BE2C (cell line): Measurements from ENCODE around the gene MINDY4.
"Not testable (repeated sequence)": the region's sequence is repeated elsewhere in the genome, so short reads cannot be mapped to it uniquely, and the experiment has no call there.

ENCODE experiments used
- DNase-seq: peaks from one replicate; pipeline ENCODE4 v3.0.0-alpha.2; 2020
- H3K27me3 ChIP-seq: fragments of 250-450 bp; sonication (Bioruptor Pico); 2 replicates; pipeline ENCODE4 v1.5.1; 2020; ENCODE audit warnings: mild to moderate bottlenecking
- H3K36me3 ChIP-seq: fragments of 250-450 bp; sonication (Bioruptor Pico); 2 replicates; pipeline ENCODE4 v1.5.1; 2020; ENCODE audit warnings: mild to moderate bottlenecking
- H3K4me1 ChIP-seq: fragments of 250-450 bp; sonication (Bioruptor Pico); 2 replicates; pipeline ENCODE4 v1.5.1; 2020
- H3K4me3 ChIP-seq: 2 replicates; pipeline ENCODE4 v1.5.1; 2011; ENCODE audit warnings: low read depth, low read length
- H3K9me3 ChIP-seq: fragments of 250-450 bp; sonication (Bioruptor Pico); 2 replicates; pipeline ENCODE4 v1.5.1; 2020
- TF ChIP-seq, protein P1 (sequence below): IDR thresholded peaks from 2 replicates; pipeline ENCODE4 v1.5.1; 2012; ENCODE audit warnings: mild to moderate bottlenecking, low read depth, low read length

Gene MINDY4

DNA sequence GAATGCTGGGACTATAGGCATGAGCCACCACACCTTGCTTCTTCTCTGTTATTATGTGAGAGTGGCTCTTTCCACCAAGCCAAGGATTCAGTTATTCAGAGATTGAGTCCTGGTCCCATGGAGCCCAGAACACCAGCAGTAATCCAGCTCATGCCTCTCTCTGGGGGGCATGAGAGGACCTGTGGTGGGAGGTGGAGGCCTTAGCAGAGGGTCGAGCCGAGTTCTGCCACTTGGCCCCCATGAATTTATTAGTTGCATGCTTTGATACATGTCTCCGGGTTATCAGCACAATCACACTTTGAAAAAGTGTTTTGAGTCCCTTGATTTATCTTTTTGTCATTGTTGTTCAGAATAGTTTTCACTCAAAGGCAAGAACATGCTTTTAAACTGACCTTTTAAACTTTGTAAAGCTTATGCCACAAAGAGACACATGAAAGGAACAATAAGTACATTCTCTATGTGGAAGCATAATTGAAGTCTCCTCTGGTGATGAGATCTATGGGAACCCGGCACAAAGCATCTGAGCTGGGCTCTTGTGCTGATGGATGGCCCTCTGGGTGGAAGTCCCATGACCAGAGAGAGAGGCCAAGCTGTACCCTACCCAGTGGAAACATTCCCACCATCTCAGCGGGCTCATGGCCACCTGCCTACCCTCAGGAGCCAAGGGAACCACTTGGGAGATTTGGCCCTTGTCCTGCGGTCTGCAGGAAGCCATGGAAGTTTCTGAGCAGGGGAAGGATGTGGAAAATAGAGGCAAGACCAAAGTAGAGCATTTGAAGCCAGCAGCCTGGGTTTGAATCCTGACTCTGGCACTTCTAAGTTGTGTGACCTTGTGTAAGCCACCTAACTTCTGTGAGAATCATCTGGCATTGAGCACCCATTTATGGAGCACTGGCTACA is 53.9 kb downstream of the MINDY4 start:
- Histone ChIP-seq H3K4me1 (no peaks in the 10 kb centered on the region), H3K4me3 (no peak overlapping the region), H3K27me3 (no peaks in the 10 kb centered on the region), H3K36me3 (no peaks in the 10 kb centered on the region), H3K9me3 (no peaks in the 10 kb centered on the region)
- no peak for DNase-seq
- TF ChIP-seq, protein P1, sequence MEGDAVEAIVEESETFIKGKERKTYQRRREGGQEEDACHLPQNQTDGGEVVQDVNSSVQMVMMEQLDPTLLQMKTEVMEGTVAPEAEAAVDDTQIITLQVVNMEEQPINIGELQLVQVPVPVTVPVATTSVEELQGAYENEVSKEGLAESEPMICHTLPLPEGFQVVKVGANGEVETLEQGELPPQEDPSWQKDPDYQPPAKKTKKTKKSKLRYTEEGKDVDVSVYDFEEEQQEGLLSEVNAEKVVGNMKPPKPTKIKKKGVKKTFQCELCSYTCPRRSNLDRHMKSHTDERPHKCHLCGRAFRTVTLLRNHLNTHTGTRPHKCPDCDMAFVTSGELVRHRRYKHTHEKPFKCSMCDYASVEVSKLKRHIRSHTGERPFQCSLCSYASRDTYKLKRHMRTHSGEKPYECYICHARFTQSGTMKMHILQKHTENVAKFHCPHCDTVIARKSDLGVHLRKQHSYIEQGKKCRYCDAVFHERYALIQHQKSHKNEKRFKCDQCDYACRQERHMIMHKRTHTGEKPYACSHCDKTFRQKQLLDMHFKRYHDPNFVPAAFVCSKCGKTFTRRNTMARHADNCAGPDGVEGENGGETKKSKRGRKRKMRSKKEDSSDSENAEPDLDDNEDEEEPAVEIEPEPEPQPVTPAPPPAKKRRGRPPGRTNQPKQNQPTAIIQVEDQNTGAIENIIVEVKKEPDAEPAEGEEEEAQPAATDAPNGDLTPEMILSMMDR, result no peak

- Histone ChIP-seq H3K27me3 (no peaks in the 10 kb centered on the region), H3K9me3 (no peaks in the 10 kb centered on the region), H3K36me3 (no peaks in the 10 kb centered on the region), H3K4me1 (no peaks in the 10 kb centered on the region), H3K4me3 (no peak overlapping the region)
- no peak for DNase-seq
- TF ChIP-seq, protein P1, result no peak
Measured at GRCh38 chr7:30826181-30826580, 55.0 kb downstream of the MINDY4 start.

DNA sequence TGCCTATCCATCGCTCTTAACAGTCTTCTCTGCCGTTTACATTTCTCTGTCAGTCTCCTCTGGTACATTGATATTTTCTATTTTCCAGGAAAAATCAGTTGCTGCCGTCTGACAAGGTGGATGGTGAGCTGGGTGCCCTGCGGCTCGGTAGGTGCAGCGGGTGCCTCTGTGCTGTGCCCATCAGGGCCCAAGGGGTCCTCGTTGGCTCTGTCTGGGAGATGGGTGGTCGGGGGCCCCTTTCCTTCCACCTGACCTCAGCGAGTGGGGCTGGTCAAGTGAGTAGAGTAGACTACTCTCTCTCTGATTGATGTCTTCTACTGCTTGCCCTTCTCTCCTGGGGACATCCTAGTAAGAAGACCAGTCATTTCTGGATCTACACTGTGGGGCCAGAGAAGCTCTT is 57.4 kb downstream of the MINDY4 start:
- Histone ChIP-seq H3K36me3 (no peaks in the 10 kb centered on the region), H3K27me3 (no peaks in the 10 kb centered on the region), H3K9me3 (0 out of 2 replicates have a peak, but pooled peaks cover 3% of the 10 kb centered on the region), H3K4me1 (no peaks in the 10 kb centered on the region), H3K4me3 (no peak overlapping the region)
- TF ChIP-seq, protein P1, result no peak
- no peak for DNase-seq

DNA sequence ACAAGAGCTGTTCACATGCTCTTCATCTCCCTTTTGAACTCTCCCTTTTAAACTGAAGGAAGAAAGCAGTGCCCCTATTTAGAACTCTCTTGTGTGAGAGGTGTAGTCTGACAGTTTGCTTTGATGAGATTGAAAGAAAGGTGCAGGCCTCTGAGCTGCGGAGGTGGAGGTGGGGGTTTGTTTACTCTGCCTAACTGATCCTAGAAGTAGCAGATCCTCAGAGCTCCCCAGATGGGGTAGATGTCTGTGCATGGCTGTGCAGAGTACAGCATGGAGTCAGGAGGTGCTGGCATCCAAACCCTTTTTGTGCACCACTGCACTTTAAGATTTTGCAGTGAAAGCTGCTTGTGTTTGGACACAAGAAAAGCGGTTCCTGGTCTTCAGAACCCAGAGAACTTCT is 58.3 kb downstream of the MINDY4 start:
- Histone ChIP-seq H3K27me3 (no peaks in the 10 kb centered on the region), H3K4me3 (no peak overlapping the region), H3K4me1 (no peaks in the 10 kb centered on the region), H3K9me3 (peaks cover 6% of the 10 kb centered on the region; the same call in 1 of the 2 replicates), H3K36me3 (peaks cover 3% of the 10 kb centered on the region; the same call in 1 of the 2 replicates)
- TF ChIP-seq, protein P1, result no peak
- no peak for DNase-seq

DNA sequence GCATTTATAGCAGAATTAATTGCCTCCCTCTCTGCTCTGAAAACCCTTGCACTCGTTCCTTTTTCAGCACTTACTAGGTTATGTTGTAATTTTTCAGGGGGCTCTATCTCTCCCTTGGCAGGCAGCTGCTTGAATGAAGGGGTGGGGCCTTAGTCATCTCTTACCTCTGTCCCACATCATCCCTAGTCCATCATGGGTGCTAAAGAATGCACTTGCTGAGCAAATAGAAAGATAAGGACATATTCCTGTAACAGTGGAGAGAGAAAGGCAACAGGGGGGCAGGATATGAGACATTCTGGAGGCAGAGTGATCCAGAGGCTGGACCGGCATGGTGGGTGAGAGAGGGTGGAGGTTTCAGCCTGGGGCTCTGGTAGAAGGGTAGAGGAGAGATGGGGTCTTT is 60.0 kb downstream of the MINDY4 start:
- TF ChIP-seq, protein P1, result no peak
- no peaks in the 10 kb centered on the region for H3K27me3 ChIP-seq
- no peaks in the 10 kb centered on the region for H3K4me1 ChIP-seq
- peaks cover 6% of the 10 kb centered on the region; the same call in 1 of the 2 replicates for H3K9me3 ChIP-seq
- no peak for DNase-seq
- H3K4me3 ChIP-seq, result no peak overlapping the region
- H3K36me3 ChIP-seq, result peaks cover 3% of the 10 kb centered on the region; the same call in 1 of the 2 replicates

GRCh38 chr7:30831936-30832335 is 60.7 kb downstream of the MINDY4 start:
- Histone ChIP-seq H3K27me3 (no peaks in the 10 kb centered on the region), H3K9me3 (peaks cover 6% of the 10 kb centered on the region; the same call in 1 of the 2 replicates), H3K36me3 (peaks cover 3% of the 10 kb centered on the region; the same call in 1 of the 2 replicates), H3K4me3 (no peak overlapping the region), H3K4me1 (no peaks in the 10 kb centered on the region)
- no peak for DNase-seq
- TF ChIP-seq, protein P1, result no peak

DNA sequence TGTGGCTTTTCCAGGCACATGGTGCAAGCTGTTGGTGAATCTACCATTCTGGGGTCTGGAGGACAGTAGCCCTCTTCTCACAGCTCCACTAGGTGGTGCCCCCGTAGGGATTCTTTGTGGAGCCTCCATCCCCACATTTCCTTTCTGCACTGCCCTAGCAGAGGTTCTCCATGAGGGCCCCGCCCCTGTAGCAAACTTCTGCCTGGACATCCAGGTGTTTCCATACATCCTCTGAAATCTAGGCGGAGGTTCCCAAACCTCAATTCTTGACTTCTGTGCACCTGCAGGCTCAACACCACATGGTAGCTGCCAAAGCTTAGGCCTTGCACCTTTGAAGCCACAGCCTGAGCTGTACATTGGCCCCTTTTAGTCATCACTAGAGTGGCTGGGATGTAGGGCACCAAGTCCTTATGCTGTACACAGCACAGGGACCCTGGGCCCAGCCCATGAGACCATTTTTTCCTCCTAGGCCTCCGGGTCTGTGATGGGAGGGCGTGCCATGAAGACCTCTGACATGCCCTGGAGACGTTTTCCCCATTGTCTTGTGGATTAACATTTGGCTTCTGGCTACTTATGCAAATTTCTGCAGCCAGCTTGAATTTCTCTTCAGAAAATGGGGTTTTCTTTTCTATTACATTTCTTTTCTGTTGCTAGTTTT is 62.9 kb downstream of the MINDY4 start:
- not testable (repeated sequence) for H3K9me3 ChIP-seq, H3K4me3 ChIP-seq, DNase-seq

More for the DNA sequence above, 62.9 kb downstream of the MINDY4 start:
- H3K36me3 ChIP-seq, H3K4me1 ChIP-seq, H3K27me3 ChIP-seq: not testable (repeated sequence)
